Hepatocyte (in vitro differentiated cells): ENCODE data around the gene PRKG1.

Source experiments
- CTCF ChIP-seq: fragments of 200-600 bp; sonication (generic); IDR thresholded peaks from 2 replicates; pipeline ENCODE4 v1.5.1; 2016; ENCODE audit warnings: antibody characterized with exemption, mild to moderate bottlenecking; ENCODE audit not compliant: poor library complexity
- EZH2 ChIP-seq: fragments of 200-600 bp; sonication (generic); IDR thresholded peaks from 2 replicates; pipeline ENCODE4 v1.6.1; 2016; ENCODE audit warnings: antibody characterized with exemption, mild to moderate bottlenecking, borderline replicate concordance
- EZH2phosphoT487 ChIP-seq: fragments of 200-600 bp; sonication (generic); IDR thresholded peaks from one replicate; pipeline ENCODE4 v1.6.1; 2018; ENCODE audit warnings: antibody characterized with exemption, mild to moderate bottlenecking, low read depth, moderate library complexity; ENCODE audit not compliant: unreplicated experiment, severe bottlenecking

GRCh38 chr10:51340366-51340765, 266.1 kb downstream of the PRKG1 start:
- no peak for TF ChIP-seq CTCF
- TF ChIP-seq EZH2: no peak
- no peak for TF ChIP-seq EZH2phosphoT487
